HCT116 (cell line): Measurements from ENCODE around the gene GPR78. TPM values are rescaled to one million over a fixed set of nuclear protein-coding genes. Genes with fewer than 3 reads are reported as not detected.

Experiments used
- ATAC-seq: fragments of 200-7000 bp; cut with Tn5 transposase; 2 replicates; pipeline ENCODE4 v1.9.1; 2020; ENCODE audit warnings: mild to moderate bottlenecking, moderate library complexity
- BruUV-seq: library from RNA; stranded (reverse); fragments of 400-500 nt; replicated peaks from 2 replicates; lab custom pipeline; 2021; lab: Mats Ljungman, UMichigan
- CTCF ChIA-PET: fragments of 300-600 bp; sonication (Branson Sonifier 250); formaldehyde crosslinking; loops from one replicate; lab custom pipeline; 2021; ENCODE audit warnings: antibody characterized with exemption; lab: Charles Lee
- POLR2A ChIA-PET: fragments of 300-600, 350-600 bp; sonication (Branson Sonifier 250); formaldehyde crosslinking; loops from one replicate; lab custom pipeline; 2021; ENCODE audit warnings: antibody characterized with exemption; lab: Charles Lee
- RAD21 ChIA-PET, 2 experiments: fragments of 300-600 bp; sonication (Branson Sonifier 250); formaldehyde crosslinking; loops; one replicate each; lab custom pipeline; 2023; ENCODE audit warnings: low total read pairs in 2 of 2; ENCODE audit not compliant: uncharacterized antibody in 2 of 2, unreplicated experiment in 2 of 2, low non-redundant PET in 1 of 2; lab: Charles Lee
- DNase-seq: peaks from one replicate; pipeline ENCODE4 v3.0.0-alpha.2; 2010; ENCODE audit warnings: low read depth, low spot score
- H2AFZ ChIP-seq: fragments of 200-600 bp; shearing (Covaris generic), sonication (generic); 2 replicates; pipeline ENCODE4 v1.6.1; 2017; ENCODE audit warnings: low read depth, mixed run types, mixed read lengths, antibody characterized with exemption, low read length; ENCODE audit not compliant: poor library complexity, severe bottlenecking
- H3K27ac ChIP-seq: 2 replicates; pipeline ENCODE4 v1.5.1; 2012; ENCODE audit warnings: low read depth, low read length
- H3K27me3 ChIP-seq: fragments of 200-600 bp; sonication (generic); 2 replicates; pipeline ENCODE4 v1.6.1; 2016; ENCODE audit warnings: mixed run types, low read length, mixed read lengths; ENCODE audit not compliant: insufficient read depth
- H3K36me3 ChIP-seq, 2 experiments: fragments of 200-500 bp in 1 of 2; fragments of 200-600 bp in 1 of 2; sonication (Bioruptor generic) in 1 of 2; sonication (generic) in 1 of 2; 2 replicates each; pipeline versions ENCODE4 v1.5.1 to v1.6.1; 2014 to 2016; ENCODE audit warnings: low read length in 2 of 2, inconsistent platforms in 1 of 2, mixed read lengths in 1 of 2, mixed run types in 1 of 2; ENCODE audit not compliant: insufficient read depth in 2 of 2, control insufficient read depth in 1 of 2
- H3K4me1 ChIP-seq, 2 experiments: fragments of 200-600 bp in 1 of 2; sonication (generic) in 1 of 2; 2 replicates each; pipeline versions ENCODE4 v1.5.1 to v1.6.1; 2012 to 2017; ENCODE audit warnings: low read length in 2 of 2, inconsistent platforms in 1 of 2, mild to moderate bottlenecking in 1 of 2, mixed read lengths in 1 of 2, mixed run types in 1 of 2, moderate library complexity in 1 of 2; ENCODE audit not compliant: insufficient read depth in 2 of 2, control insufficient read depth in 1 of 2
- H3K4me2 ChIP-seq: fragments of 200-600 bp; sonication (generic); 2 replicates; pipeline ENCODE4 v1.6.1; 2017; ENCODE audit warnings: mixed run types, low read length, mixed read lengths
- H3K4me3 ChIP-seq, 2 experiments: fragments of 200-600 bp in 1 of 2; sonication (generic) in 1 of 2; replicated peaks in 1 of 2; 2 replicates each; pipeline ENCODE4 v1.5.1; 2011 to 2016; ENCODE audit warnings: low read length in 2 of 2, control low read depth in 1 of 2, low read depth in 1 of 2, mild to moderate bottlenecking in 1 of 2, mixed read lengths in 1 of 2, mixed run types in 1 of 2
- H3K79me2 ChIP-seq: fragments of 200-600 bp; sonication (generic); 2 replicates; pipeline ENCODE4 v1.6.1; 2017; ENCODE audit warnings: mild to moderate bottlenecking, mixed run types, low read length, moderate library complexity, mixed read lengths; ENCODE audit not compliant: insufficient read depth
- H3K9ac ChIP-seq: fragments of 200-600 bp; sonication (generic); 2 replicates; pipeline ENCODE4 v1.6.1; 2016; ENCODE audit warnings: low read length, mixed read lengths
- H3K9me2 ChIP-seq: fragments of 200-600 bp; sonication (generic), shearing (Covaris generic); 2 replicates; pipeline ENCODE4 v1.6.1; 2017; ENCODE audit warnings: mixed run types, mild to moderate bottlenecking, moderate library complexity; ENCODE audit not compliant: insufficient read depth
- H3K9me3 ChIP-seq, 2 experiments: fragments of 200-500 bp in 1 of 2; fragments of 200-600 bp in 1 of 2; sonication (Bioruptor generic) in 1 of 2; sonication (generic) in 1 of 2; 2 replicates each; pipeline ENCODE4 v1.6.1; 2014 to 2017; ENCODE audit warnings: low read length in 2 of 2, mixed read lengths in 2 of 2, inconsistent platforms in 1 of 2, low read depth in 1 of 2, mild to moderate bottlenecking in 1 of 2, mixed run types in 1 of 2, moderate library complexity in 1 of 2; ENCODE audit not compliant: control insufficient read depth in 1 of 2, insufficient read depth in 1 of 2
- H4K20me1 ChIP-seq: fragments of 200-600 bp; sonication (generic), shearing (Covaris generic); 2 replicates; pipeline ENCODE4 v1.6.1; 2017; ENCODE audit warnings: mixed run types, mild to moderate bottlenecking, moderate library complexity; ENCODE audit not compliant: insufficient read depth
- ATF3 ChIP-seq: IDR thresholded peaks from 2 replicates; pipeline ENCODE4 v1.6.1; 2012
- CBX3 ChIP-seq: IDR thresholded peaks from 2 replicates; pipeline ENCODE4 v1.6.1; 2012; ENCODE audit warnings: low read depth
- EGR1 ChIP-seq: IDR thresholded peaks from 2 replicates; pipeline ENCODE4 v1.6.1; 2012; ENCODE audit warnings: low read depth
- ELF1 ChIP-seq: IDR thresholded peaks from 2 replicates; pipeline ENCODE4 v1.6.1; 2012; ENCODE audit warnings: low read depth, borderline replicate concordance
- EZH2 ChIP-seq: fragments of 200-600 bp; sonication (generic); IDR thresholded peaks from 2 replicates; pipeline ENCODE4 v1.6.1; 2017; ENCODE audit warnings: antibody characterized with exemption, mixed run types
- EZH2phosphoT487 ChIP-seq: fragments of 200-600 bp; IDR thresholded peaks from 2 replicates; pipeline ENCODE4 v1.6.1; 2018; ENCODE audit warnings: antibody characterized with exemption, borderline replicate concordance
- JUND ChIP-seq: IDR thresholded peaks from 2 replicates; pipeline ENCODE4 v1.6.1; 2012
- POLR2A ChIP-seq: IDR thresholded peaks from 2 replicates; pipeline ENCODE4 v1.7.0; 2011; ENCODE audit warnings: borderline replicate concordance; ENCODE audit not compliant: insufficient read depth, insufficient read length; ENCODE audit errors: extremely low read depth
- POLR2AphosphoS5 ChIP-seq: IDR thresholded peaks from 2 replicates; pipeline ENCODE4 v1.6.1; 2011; ENCODE audit warnings: mild to moderate bottlenecking, low read depth, low read length, moderate library complexity
- REST ChIP-seq: IDR thresholded peaks from 2 replicates; pipeline ENCODE4 v1.6.1; 2012; ENCODE audit warnings: low read depth
- SIN3A ChIP-seq: IDR thresholded peaks from 2 replicates; pipeline ENCODE4 v1.6.1; 2012; ENCODE audit warnings: low read depth
- SRF ChIP-seq: IDR thresholded peaks from 2 replicates; pipeline ENCODE4 v1.6.1; 2012; ENCODE audit warnings: low read depth
- TCF7L2 ChIP-seq: IDR thresholded peaks from 2 replicates; pipeline ENCODE4 v1.7.0; 2011; ENCODE audit warnings: borderline replicate concordance, inconsistent platforms; ENCODE audit not compliant: insufficient read depth, insufficient read length; ENCODE audit errors: extremely low read depth
- ZFX ChIP-seq: fragments of 450-650 bp; IDR thresholded peaks from 2 replicates; pipeline ENCODE4 v1.6.1; 2017
- ZNF274 ChIP-seq: fragments of 200-500 bp; sonication (Bioruptor generic); IDR thresholded peaks from 2 replicates; pipeline ENCODE4 v1.6.1; 2014; ENCODE audit warnings: mild to moderate bottlenecking, low read depth, low read length, inconsistent platforms
- intact Hi-C: fragments of 100-400 bp; cut with micrococcal nuclease; formaldehyde crosslinking; loops from 2 replicates; pipeline ENCODE4 v1.10.0; 2022
- total RNA-seq: library from RNA; stranded (reverse); gene quantifications from one replicate; pipeline ENCODE4 v1.2.1, GENCODE V29; 2021; ENCODE audit not compliant: unreplicated experiment
- TF ChIP-seq, protein P1 (sequence below): IDR thresholded peaks from 2 replicates; pipeline ENCODE4 v1.6.1; 2011; ENCODE audit warnings: mild to moderate bottlenecking, low read length, moderate library complexity; ENCODE audit not compliant: insufficient replicate concordance; ENCODE audit errors: extremely low read depth

The GPR78 gene
- total RNA-seq, 1 experiment from 2014 or later: not detected

- intact Hi-C loops: no loop called here
- POLR2A ChIA-PET: no interaction called here
- no TSS peak for BruUV-seq
Measured at GRCh38 chr4:8544282-8544681, 35.9 kb upstream of the GPR78 start.

More at GRCh38 chr4:8544282-8544681, 35.9 kb upstream of the GPR78 start:
- RAD21 ChIA-PET: no interaction called here
- TF ChIP-seq EZH2: no peak
- no peak for TF ChIP-seq EGR1
- no peak for TF ChIP-seq ATF3
- no peak for TF ChIP-seq REST
- TF ChIP-seq, protein P1, sequence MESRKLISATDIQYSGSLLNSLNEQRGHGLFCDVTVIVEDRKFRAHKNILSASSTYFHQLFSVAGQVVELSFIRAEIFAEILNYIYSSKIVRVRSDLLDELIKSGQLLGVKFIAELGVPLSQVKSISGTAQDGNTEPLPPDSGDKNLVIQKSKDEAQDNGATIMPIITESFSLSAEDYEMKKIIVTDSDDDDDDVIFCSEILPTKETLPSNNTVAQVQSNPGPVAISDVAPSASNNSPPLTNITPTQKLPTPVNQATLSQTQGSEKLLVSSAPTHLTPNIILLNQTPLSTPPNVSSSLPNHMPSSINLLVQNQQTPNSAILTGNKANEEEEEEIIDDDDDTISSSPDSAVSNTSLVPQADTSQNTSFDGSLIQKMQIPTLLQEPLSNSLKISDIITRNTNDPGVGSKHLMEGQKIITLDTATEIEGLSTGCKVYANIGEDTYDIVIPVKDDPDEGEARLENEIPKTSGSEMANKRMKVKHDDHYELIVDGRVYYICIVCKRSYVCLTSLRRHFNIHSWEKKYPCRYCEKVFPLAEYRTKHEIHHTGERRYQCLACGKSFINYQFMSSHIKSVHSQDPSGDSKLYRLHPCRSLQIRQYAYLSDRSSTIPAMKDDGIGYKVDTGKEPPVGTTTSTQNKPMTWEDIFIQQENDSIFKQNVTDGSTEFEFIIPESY: no peak
- no peak for TF ChIP-seq SRF
- no peak for TF ChIP-seq EZH2phosphoT487
- no peak for TF ChIP-seq JUND
- no peak for TF ChIP-seq ZNF274
- no peak for TF ChIP-seq TCF7L2
- TF ChIP-seq CBX3: no peak
- TF ChIP-seq POLR2AphosphoS5: no peak
- no peak for TF ChIP-seq SIN3A
- TF ChIP-seq ELF1: no peak
- no peak for TF ChIP-seq POLR2A
- no peak for TF ChIP-seq ZFX
- no peaks in the 10 kb centered on the region for H3K36me3 ChIP-seq
- no peaks in the 10 kb centered on the region for H3K79me2 ChIP-seq
- H4K20me1 ChIP-seq: no peaks in the 10 kb centered on the region
- H2AFZ ChIP-seq: no peak overlapping the region
- ATAC-seq: no peak
- CTCF ChIA-PET: no interaction called here
- no peak for DNase-seq
- no peaks in the 10 kb centered on the region for H3K27me3 ChIP-seq
- H3K4me3 ChIP-seq: no peak overlapping the region
- no peaks in the 10 kb centered on the region for H3K9me2 ChIP-seq
- no peak overlapping the region for H3K9ac ChIP-seq
- H3K4me1 ChIP-seq: peaks cover 2 to 30% of the 10 kb centered on the region in 2 experiments
- H3K9me3 ChIP-seq: no peaks in the 10 kb centered on the region
- H3K27ac ChIP-seq: no peak overlapping the region
- H3K4me2 ChIP-seq: no peak overlapping the region
